NCI-H748 (cell line): Measurements from ENCODE around the gene MSTO1.
"Not testable (repeated sequence)": the region's sequence is repeated elsewhere in the genome, so short reads cannot be mapped to it uniquely, and the experiment has no call there.

Experiments
- DNase-seq: peaks from one replicate; lab custom pipeline; 2025; ENCODE audit not compliant: unreplicated experiment; lab: John Stamatoyannopoulos, UW

MSTO1 gene

DNA sequence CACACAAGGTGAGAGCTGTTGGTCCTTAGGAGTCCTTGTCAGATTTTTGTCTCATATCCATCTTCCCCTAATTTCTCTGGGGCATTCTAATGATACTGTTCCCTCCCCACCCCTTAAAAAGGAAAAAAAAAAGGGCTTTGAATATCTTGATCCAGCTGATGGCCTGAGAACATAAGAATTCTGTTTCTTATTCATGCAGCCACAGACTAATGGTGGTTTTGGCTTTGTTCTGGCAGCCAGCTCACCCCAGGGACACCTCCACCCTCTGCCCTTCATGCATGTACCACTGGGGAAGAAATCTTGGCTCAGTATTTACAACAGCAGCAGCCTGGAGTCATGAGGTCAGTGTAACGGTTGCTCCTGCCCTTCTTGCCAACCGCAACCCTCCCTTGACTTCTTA, 3.2 kb downstream of the MSTO1 start:
- DNase-seq, result not testable (repeated sequence)

DNA sequence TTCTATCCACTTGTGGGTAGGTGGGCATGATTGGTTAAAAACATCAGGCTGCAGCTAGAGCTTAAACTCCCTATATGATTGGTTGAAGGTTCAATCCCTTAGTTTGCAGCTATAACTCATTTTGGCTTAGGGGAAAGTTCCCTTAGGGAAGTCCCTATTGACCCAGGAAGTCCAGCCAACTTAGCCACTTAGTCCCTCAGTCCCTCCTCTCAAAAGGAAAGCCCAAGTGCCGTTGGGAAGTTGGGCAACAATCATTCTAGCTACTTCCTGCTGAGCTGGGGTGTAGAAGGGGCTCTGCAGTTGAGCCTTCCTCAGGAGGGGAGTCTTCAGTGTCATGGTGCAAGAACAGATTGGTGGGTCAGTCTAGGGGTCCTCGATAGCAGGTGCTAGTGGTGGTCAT, 12.2 kb downstream of the MSTO1 start:
- DNase-seq, result no peak

DNA sequence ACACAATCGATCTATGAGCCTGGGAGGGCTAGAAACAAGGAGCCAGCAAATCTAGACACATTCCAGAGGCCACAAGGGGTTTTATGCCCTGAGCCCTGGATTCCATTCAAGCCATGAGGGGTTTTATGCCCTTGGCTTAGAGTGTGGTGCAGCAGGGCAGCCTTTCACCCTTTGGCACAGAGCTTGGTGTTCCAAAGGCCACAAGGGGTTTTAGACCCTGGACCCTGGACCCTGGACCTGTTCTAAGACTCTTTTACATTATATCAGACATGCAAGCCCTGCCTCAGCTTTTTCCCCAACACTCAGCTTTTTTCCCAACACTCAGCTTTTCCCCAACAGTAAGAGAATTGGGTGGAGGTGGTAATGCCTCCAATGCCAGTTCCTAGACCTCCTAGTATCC, 13.3 kb downstream of the MSTO1 start:
- no peak for DNase-seq

DNA sequence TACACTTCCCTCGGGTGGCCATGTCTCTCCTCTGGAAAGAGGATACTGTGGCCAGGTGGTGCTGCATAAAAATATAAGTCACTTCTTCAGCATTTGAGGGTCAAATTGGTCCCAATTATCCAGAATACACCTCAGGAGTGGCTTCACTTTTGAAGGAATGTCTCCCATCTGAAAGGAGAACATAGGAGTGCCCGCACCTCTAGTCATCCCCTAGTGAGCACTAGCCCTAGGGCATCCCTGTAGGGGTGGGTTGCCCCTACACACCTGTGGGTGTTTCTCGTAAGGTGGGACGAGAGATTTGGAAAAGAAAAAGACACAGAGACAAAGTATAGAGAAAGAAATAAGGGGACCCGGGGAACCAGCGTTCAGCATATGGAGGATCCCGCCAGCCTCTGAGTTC, 16.4 kb downstream of the MSTO1 start:
- not testable (repeated sequence) for DNase-seq

DNA sequence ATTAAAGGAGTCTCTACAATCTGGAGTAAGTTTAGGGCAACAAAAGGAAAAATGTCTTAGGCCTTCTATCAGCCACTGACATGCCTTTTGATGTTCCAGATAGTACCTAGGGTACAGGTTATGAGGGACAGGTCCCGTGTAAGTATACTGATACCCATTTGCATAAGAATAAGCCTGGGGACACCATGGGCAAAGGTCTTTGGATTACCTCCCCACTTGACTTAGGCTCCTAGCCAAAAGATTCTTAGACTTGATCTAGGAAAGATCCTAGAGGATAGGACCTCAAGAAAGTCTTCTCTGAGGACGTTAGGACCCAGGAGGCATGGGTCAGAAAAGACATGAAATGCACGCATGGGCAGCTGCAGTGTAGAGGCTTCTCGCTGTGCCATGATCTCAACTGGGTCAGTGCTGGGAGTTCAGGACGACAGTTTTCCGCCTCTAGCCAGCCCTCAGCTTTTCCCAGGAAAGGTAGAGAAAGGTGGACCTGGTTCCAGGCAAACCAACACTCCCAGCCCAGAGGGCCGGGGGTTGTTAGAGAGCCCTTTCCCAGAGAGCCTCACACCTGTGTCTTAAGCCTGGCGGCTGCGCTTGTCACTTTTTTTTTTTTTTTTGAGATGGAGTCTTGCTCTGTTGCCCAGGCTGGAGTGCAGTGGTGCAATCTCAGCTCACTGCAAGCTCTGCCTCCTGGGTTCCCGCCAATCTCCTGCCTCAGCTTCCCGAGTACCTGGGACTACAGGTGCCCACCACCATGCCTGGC, 26.6 kb downstream of the MSTO1 start:
- DNase-seq, result no peak

DNA sequence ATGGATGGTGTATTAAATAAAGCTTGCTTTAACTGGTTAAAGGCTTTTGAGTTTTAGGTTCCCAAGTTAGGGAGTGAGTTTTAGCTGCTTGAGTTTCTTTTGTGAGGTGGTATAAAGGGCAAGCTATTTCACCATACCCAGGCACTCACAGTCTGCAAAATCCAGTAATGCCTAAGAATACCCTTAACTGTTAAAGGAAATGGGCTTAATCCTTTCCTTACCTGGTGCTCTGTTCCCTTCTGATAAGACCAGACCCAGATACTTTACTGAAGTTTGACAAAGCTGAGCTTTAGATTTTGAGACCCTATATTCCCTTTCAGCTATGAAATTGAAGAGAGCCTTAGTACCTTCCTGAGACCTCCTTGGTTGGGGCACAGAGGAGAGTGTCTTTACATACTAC, 30.3 kb downstream of the MSTO1 start:
- DNase-seq, result no peak

DNA sequence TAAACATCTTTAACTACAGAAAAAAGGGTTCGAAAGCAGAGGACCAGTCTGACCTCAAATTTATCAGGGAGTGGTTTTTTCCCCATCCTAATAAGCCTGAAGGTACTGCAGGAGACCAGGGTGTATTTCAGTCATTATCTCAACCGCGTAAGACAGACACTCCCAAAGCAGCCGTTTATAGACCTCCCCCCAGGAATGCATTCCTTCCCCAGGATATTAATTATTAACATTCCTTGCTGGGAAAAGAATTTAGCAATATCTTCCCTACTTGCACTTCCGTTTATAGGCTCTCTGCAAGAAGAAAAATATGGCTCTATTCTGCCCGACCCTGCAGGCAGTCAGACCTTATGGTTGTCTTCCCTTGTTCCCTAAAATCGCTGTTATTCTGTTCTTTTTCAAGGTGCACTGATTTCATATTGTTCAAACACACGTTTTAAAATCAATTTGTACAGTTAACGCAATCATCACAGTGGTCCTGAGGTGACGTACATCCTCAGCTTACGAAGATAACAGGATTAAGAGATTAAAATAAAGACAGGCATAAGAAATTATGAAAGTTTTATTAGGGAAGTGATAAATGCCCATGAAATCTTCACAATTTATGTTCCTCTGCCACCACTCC, 32.7 kb downstream of the MSTO1 start:
- not testable (repeated sequence) for DNase-seq

DNA sequence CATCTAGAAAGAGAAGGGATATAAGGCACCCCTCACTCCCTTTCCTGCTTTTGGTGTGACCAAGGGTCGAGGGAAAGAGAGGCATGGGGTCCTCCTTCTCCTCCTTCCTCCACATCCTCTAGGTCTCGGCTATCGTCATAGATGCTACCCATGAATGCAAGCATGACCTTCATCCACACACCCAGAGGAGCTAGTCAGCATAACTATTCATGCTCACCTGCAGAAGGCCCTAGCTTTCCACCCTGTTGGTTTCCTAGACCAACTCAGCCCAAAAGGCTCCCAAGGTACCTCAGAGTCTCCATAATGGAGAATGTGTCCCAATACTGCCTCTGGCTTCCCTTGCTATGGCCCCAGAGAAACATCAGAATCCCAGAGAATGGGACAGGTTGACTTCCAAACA, 33.2 kb downstream of the MSTO1 start:
- DNase-seq, result no peak

DNA sequence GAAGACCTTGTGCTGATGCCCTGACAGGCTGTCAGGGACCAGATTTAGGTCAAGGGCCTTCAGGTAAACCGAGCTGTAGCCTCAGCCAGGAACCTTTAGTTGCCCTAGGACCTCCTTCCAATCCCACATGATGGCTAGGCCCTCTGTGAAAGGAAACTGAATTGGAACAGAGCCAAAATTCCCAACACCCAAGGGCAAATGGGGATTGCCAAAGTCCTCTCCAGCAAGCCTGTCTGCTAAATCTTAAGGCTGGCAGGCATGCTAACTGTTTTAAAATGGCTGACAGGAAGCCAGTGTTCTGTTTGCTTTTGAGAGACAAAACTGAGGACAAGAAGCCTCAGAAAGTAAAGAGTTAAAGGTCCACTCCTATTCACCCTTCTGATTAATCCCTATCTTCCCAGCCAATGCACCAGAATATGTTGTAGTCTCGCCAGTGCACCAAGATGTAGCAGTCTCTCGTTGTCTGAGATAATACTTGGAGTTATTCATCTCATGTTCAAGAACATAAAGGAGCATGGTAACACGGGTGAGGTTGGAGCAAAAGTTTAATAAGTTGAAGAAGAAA, 35.1 kb downstream of the MSTO1 start:
- no peak for DNase-seq

DNA sequence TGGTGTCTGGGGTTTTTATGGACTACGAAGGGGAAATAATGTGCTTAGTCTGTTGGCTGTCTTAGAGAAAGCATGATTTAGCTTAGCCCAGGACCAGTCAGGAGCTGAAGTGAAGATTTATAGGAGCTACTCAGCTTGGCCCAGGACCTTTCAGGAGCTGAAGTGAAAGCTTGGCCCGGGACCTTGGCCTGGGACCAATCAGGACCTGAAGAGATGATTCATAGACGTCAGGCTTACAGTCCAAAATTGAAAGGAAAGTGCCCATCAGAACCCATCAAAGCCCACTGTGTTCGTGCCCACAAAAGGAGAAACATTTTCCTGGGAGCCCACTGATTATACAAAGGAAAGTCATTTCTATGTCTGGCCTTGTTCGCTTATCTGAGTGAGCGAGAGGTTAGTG, 35.6 kb downstream of the MSTO1 start:
- no peak for DNase-seq

DNA sequence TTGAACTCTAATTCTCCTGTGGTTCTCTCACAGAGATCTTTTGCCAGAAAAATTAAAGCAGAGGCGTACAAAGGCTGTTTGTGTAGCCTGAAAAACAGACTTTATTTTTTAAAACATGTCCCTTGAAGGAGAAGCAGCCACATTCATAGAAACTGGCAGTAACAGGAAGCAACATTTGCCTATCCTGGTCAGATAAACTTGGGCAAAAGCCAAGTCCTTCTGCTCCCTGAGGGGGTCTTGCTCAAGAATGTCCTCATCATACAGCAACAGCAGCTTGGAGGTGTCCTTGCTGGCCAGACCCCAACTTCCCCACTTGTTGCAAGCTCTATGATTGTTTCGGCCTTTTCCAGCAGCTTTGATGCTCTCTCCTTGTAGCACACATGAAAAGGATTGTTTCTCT, 36.3 kb downstream of the MSTO1 start:
- DNase-seq, result no peak

DNA sequence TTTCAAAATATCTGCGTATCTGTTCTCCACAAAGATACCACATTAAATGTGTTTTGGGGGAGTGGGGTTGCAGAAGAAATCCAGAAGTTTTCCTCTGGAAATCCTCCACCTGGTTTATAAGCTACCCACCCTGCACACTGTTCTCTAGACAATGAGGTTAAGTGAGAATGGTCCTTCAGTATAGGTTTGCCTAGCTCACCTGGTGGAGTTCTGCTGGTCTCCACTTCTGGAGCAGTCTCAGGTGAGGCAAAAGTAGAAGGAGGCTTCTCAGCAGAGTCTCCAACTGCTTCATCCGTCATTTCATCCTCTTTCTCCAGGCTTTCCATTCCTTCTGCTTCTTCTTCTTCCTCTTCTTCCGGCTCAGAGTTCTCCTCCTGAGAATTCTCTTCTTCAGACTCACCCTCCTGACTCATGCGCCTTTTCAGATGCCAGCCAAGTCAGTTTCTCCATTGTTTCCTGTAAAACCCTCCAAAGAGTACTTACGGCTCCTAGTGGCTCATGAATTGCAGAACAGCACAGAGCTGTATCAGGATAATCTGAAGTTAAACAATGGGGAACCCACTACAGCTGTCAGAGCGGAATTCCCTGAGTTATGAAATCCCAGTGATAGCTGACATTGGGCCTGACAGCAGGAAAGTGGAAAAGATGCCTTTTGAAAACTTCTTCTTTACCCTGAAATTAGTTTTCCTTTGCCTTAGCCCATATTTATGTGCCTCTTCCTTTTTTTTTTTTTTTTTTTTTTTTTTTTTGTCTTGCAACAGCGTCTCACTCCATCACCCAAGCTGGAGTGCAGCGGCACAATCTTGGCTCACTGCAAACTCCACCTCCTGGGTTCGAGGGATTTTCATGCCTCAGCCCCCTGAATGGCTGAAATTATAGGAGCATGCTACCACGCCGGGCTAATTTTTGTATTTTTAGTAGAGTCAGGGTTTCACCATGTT, 38.5 kb downstream of the MSTO1 start:
- DNase-seq, result peak; percentile 14

DNA sequence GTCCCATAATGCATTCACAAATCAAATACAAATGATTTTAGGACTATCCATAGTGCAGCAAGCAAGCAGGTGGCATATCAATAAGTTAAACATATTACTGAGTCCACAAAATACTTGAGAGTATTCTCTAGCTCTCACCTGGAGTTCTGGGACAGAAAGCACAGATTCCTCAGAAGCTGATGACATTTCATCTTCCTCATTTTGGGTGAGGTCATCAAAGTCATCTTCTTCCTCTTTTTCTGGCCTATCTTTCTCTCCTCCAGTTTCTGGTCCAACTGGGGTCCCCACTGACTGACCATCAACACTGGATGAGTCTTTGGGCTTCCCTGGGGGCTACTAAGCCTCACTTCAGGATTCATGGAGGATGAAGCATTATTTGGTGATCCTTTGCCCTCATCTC, 39.7 kb downstream of the MSTO1 start:
- DNase-seq, result no peak

DNA sequence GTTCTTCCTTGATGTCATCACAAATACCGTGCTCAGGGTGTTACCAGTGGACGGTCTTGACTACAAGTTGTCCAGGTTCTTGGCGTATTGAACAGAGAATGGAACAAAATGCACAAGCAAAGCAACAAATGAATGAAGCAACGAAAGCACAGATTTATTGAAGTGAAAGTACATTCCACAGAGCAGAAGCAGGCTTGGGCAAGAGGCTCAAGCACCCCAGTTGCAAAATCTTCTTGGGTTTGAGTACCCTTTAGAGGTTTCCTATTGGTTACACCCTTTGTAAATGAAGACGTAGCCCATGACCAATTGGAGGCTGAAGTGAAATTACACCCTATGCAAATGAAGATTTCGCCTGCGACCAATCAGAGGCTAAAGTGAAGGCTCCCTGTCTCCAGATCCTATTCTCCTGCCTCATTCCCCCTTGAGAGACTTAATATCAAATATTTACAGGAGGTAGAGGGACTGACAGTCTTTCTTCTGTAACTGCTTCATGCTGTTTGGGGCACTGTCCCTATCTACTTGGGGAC, 40.3 kb downstream of the MSTO1 start:
- DNase-seq, result no peak

DNA sequence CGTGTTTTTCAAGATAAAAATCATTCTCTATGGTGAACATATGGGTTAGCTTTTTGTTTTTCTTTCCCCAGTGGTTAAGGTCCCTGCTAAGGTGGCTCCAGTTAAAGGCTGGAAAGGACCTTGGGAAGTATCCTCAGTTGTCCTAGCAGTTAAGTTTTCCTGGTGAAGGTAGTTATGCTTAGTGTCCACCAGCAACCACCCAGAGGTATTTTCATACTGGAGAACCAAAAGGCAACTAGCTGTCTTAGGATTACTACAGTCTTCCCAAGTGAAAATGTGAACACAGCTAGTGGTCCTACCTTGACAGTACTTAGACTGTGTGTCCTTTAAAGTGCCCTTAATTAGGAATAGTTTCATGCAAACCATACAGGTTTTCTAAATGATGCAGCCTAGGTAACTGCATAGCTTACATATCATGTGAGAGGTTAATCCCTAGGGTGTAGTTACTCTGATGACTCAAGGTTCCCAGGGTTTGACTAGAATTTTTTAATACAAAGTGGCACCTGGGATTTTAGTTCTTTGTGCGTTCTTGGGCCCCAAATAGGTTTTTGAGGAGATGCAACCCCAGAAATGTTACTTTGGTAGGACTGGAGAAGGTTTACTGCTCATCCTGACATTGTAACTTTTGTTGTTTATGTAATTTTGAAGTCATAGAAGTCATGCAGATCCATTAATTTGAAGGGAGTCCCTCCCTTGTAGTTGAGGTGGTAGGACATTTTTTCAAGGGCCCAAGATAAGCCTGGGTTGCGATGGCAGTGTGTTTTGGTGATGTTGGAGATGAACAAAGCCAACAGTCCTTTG, 42.0 kb downstream of the MSTO1 start:
- no peak for DNase-seq

DNA sequence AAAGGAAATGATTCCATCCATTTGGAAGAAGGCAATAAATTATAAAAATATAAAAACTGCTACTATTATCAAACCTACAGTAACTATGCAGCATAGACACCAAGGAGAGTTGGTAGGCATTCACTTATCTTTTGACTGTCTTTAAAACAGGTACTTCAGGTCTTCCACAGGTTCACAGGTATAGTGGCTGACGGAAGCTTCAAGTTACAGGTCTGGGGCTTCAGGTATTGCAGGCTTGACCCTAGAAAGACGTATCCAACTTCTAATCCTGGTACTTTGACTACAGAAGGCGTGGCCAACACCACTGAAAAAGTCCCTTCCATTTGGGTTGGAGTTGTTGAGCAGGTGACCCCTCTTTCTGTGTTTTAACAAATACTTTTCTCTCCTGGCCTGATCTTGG, 42.9 kb downstream of the MSTO1 start:
- no peak for DNase-seq

DNA sequence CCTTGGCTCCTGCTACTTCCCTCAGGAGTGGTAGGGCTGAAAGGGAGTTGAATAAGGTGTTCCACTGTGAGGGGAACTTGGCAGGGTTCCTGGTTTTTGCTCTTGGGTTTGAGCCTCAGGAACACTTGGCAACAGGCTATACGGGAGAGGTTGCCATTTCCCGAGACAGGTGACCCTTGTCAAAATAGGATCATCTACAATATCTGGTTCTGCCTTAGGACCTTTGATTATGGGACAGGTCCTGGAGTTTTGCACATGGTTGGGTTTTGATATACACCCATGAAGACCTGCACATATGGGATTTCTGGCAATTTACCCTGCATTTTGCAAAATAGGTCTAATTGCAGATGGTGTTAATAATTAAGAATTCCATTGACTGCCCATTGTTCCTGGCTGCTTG, 47.4 kb downstream of the MSTO1 start:
- DNase-seq, result no peak

DNA sequence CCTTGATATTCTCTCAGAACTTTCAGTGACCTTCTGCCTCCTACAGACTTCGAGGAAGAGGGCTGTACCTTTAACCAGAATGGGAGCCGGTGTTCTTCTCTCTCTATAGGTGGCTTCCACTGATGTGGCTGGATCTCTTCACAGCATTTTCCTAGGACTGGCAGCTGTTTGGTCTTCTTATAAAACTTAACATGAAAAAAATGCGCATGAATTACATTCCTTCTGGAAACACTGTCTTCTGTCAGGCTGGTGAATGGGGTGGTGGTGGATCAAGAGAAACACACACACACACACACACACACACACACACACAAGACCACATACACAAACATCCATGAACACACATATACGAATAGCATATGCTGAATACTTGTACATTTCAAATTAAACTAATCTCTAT, 51.2 kb downstream of the MSTO1 start:
- not testable (repeated sequence) for DNase-seq
